Limb (tissue), 2 donors: Measurements from ENCODE around the gene NHLH1.

Experiments used
- DNase-seq, 2 donors: peaks; one replicate each; pipeline ENCODE4 v3.0.0-alpha.2; 2016; ENCODE audit errors: extremely low spot score in 2 of 2

The NHLH1 gene

GRCh38 chr1:160366731-160367515, at the start of gene NHLH1:
NHLH1 (plus strand) TSS chr1:160367071; CDS start chr1:160370732, 3,661 bp downstream.
- peak; percentile 34 to 75 for DNase-seq

- DNase-seq: no peak
These were observed 44.0 kb upstream of the NHLH1 start for GRCh38 chr1:160322831-160323230.

- no peak for DNase-seq
These were observed 41.6 kb upstream of the NHLH1 start for GRCh38 chr1:160325252-160325651.

- no peak for DNase-seq
These were observed 40.5 kb upstream of the NHLH1 start for GRCh38 chr1:160326418-160326817.

GRCh38 chr1:160328184-160328583, 38.7 kb upstream of the NHLH1 start:
- no peak for DNase-seq

GRCh38 chr1:160330119-160330518, 36.8 kb upstream of the NHLH1 start:
- no peak for DNase-seq

- DNase-seq: no peak
These were observed 34.4 kb upstream of the NHLH1 start for GRCh38 chr1:160332516-160332915.

- no peak for DNase-seq
These were observed 28.3 kb upstream of the NHLH1 start for GRCh38 chr1:160338580-160338979.

GRCh38 chr1:160340146-160340545, 26.7 kb upstream of the NHLH1 start:
- DNase-seq: no peak

GRCh38 chr1:160340866-160341265, 26.0 kb upstream of the NHLH1 start:
- DNase-seq: no peak

- no peak for DNase-seq
These were observed 24.3 kb upstream of the NHLH1 start for GRCh38 chr1:160342526-160342925.

GRCh38 chr1:160342953-160343869, 23.7 kb upstream of the NHLH1 start, which contains the start of the genes COPA and NCSTN:
COPA (minus strand) TSS chr1:160343250; CDS start chr1:160343170, 80 bp downstream.
NCSTN (plus strand) TSS chr1:160343383; CDS start chr1:160343397, 14 bp downstream.
- peak; percentile 93 to 96 for DNase-seq

- no peak for DNase-seq
These were observed 22.6 kb upstream of the NHLH1 start for GRCh38 chr1:160344241-160344640.

- no peak for DNase-seq
These were observed 21.9 kb upstream of the NHLH1 start for GRCh38 chr1:160344936-160345335.

- DNase-seq: no peak
These were observed 20.4 kb upstream of the NHLH1 start for GRCh38 chr1:160346463-160346862.

- no peak for DNase-seq
These were observed 19.9 kb upstream of the NHLH1 start for GRCh38 chr1:160346958-160347357.

- no peak for DNase-seq
These were observed 15.2 kb upstream of the NHLH1 start for GRCh38 chr1:160351629-160352028.

GRCh38 chr1:160352555-160352954, 14.3 kb upstream of the NHLH1 start:
- no peak for DNase-seq

- no peak for DNase-seq
These were observed 13.6 kb upstream of the NHLH1 start for GRCh38 chr1:160353223-160353622.

GRCh38 chr1:160354388-160354985, 12.4 kb upstream of the NHLH1 start:
- DNase-seq: no peak

- no peak for DNase-seq
These were observed 9.4 kb upstream of the NHLH1 start for GRCh38 chr1:160357286-160358002.
